Measurements from ENCODE around the gene ROPN1L.

Gene ROPN1L

GRCh38 chr5:10431415-10431814, 10.3 kb upstream of the ROPN1L start:
- no peak for DNase-seq

- DNase-seq, result no peak
Observed at GRCh38 chr5:10432059-10433008, 9.3 kb upstream of the ROPN1L start.

- DNase-seq, result no peak
Observed at GRCh38 chr5:10434392-10434791, 7.3 kb upstream of the ROPN1L start.

- DNase-seq, result no peak
Observed at GRCh38 chr5:10438301-10438700, 3.4 kb upstream of the ROPN1L start.

GRCh38 chr5:10439692-10440091, 2.0 kb upstream of the ROPN1L start:
- no peak for DNase-seq

GRCh38 chr5:10440367-10440990, 1.2 kb upstream of the ROPN1L start:
- DNase-seq, result no peak

- DNase-seq, result no peak
Observed at GRCh38 chr5:10441992-10442435, 335 bp downstream of the ROPN1L start.

- no peak for DNase-seq
Observed at GRCh38 chr5:10442576-10442975, 897 bp downstream of the ROPN1L start.

- peak; percentile 61 for DNase-seq
Observed at GRCh38 chr5:10445352-10445751, 3.7 kb downstream of the ROPN1L start.

GRCh38 chr5:10446490-10446889, 4.8 kb downstream of the ROPN1L start:
- DNase-seq, result no peak

- no peak for DNase-seq
Observed at GRCh38 chr5:10447041-10447440, 5.4 kb downstream of the ROPN1L start.

- DNase-seq, result no peak
Observed at GRCh38 chr5:10448754-10449360, 7.2 kb downstream of the ROPN1L start.

GRCh38 chr5:10451137-10451824, 9.6 kb downstream of the ROPN1L start:
- no peak for DNase-seq

- peak; percentile 65 for DNase-seq
Observed at GRCh38 chr5:10452768-10453331, 11.2 kb downstream of the ROPN1L start.

- DNase-seq, result no peak
Observed at GRCh38 chr5:10453545-10453944, 11.9 kb downstream of the ROPN1L start.

GRCh38 chr5:10454591-10455276, 13.1 kb downstream of the ROPN1L start:
- no peak for DNase-seq

GRCh38 chr5:10455277-10455670, 13.6 kb downstream of the ROPN1L start:
- DNase-seq, result no peak

- DNase-seq, result no peak
Observed at GRCh38 chr5:10456583-10457420, 15.1 kb downstream of the ROPN1L start.

GRCh38 chr5:10457682-10458574, 16.2 kb downstream of the ROPN1L start:
- DNase-seq, result no peak

All from GDM1 (cell line).